ENCODE data around the gene CST8.

DNA sequence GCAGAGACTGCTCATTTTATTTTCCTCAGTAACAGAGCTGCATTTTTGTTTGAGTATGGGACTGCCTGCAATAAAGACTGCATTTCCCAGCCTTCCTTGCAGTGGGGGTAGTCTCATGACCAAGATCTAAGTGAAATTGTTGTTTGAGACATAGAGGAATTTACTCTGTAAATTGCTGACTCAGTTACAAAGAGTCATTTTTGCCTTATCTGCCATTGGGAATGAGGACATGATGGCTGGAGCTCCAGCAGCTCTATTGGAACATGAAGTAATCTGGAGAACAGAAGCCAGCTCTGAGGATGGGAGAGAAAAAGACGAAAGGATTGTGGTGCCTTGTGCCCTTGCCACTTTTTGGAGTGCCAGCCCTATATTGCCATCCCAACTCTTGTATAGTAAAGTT is 36.1 kb upstream of the CST8 start:
- TF ChIP-seq, protein P1, sequence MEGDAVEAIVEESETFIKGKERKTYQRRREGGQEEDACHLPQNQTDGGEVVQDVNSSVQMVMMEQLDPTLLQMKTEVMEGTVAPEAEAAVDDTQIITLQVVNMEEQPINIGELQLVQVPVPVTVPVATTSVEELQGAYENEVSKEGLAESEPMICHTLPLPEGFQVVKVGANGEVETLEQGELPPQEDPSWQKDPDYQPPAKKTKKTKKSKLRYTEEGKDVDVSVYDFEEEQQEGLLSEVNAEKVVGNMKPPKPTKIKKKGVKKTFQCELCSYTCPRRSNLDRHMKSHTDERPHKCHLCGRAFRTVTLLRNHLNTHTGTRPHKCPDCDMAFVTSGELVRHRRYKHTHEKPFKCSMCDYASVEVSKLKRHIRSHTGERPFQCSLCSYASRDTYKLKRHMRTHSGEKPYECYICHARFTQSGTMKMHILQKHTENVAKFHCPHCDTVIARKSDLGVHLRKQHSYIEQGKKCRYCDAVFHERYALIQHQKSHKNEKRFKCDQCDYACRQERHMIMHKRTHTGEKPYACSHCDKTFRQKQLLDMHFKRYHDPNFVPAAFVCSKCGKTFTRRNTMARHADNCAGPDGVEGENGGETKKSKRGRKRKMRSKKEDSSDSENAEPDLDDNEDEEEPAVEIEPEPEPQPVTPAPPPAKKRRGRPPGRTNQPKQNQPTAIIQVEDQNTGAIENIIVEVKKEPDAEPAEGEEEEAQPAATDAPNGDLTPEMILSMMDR (IDR thresholded peaks at IDR 0.05): no peak
- TF ChIP-seq POLR2AphosphoS5 (IDR thresholded peaks at IDR 0.05): no peak
